Heart left ventricle (tissue), 13 donors: ENCODE data around the gene ZNF185.

ENCODE experiments used
- CTCF ChIP-seq, 12 donors: fragments of 200-600 bp; sonication (generic) in 4 of 12; IDR thresholded peaks; one replicate each; pipeline versions ENCODE4 v1.5.0 to v1.8.0; 2018 to 2022; ENCODE audit warnings: antibody characterized with exemption in 12 of 12, mild to moderate bottlenecking in 5 of 12
- POLR2A ChIP-seq, 2 donors: fragments of 450-650 bp; IDR thresholded peaks; one replicate each; pipeline ENCODE4 v1.6.1; 2017; ENCODE audit warnings: antibody characterized with exemption in 2 of 2, mild to moderate bottlenecking in 2 of 2, moderate library complexity in 2 of 2
- donor health status: ischemic (EF 13 %, LVEDD 7.1; RV severe dilation, severe dysfunction).
- donor health status: DM: no; HTN: yes; CAD: no.
- donor health status: DM: no; HTN: no; CAD: no.
- donor health status: ischemic (EF 25% LVEDD 6.9; RV normal size, moderate dysfunction).
- donor health status: ischemic (EF 25% LVEDD 5.7; RV mildly dilated, moderate dysfunction).
- donor health status: ischemic (EF 35%, LVEDD 5.7; RV mildly dilated, moderate dysfunction).
- donor health status: nonischemic (EF 11% LVEDD 7.7; RV severe dilation, severe dysfunction).
- donor health status: DM: yes; HTN: yes; CAD: no.
- donor health status: PGD.
- donor health status: ischemic (EF 29% LVEDD 5.4; RV normal size, mild dysfunction).
- donor health status: nonischemic (EF 23%, LVEDD 6.1; RV moderate dilation, normal function).

GRCh38 chrX:152884171-152884570 lies 13.7 kb upstream of the ZNF185 start:
- TF ChIP-seq CTCF (IDR thresholded peaks at IDR 0.05) (no peak), POLR2A (IDR thresholded peaks at IDR 0.05) (no peak)
